HepG2 (cell line): ENCODE data around the gene CPNE5. TPM values are rescaled to one million over a fixed set of nuclear protein-coding genes. Genes with fewer than 3 reads are reported as not detected.
A peak's percentile ranks its signal among the peaks of the same experiment; 100 is the strongest.

ENCODE experiments used
- EEA1 ChIP-seq: sonication (generic); formaldehyde crosslinking; IDR thresholded peaks from 2 replicates; pipeline ENCODE4 v1.5.1; 2020; ENCODE audit warnings: mild to moderate bottlenecking, missing genetic modification reagents, borderline replicate concordance
- ELF3 ChIP-seq: IDR thresholded peaks from 2 replicates; pipeline ENCODE4 v1.6.1; 2016; ENCODE audit warnings: missing genetic modification reagents, missing compliant biosample characterization
- GPN1 ChIP-seq: sonication (generic); formaldehyde crosslinking; IDR thresholded peaks from 2 replicates; pipeline ENCODE4 v1.5.1; 2020; ENCODE audit warnings: missing genetic modification reagents, borderline replicate concordance
- HHEX ChIP-seq: IDR thresholded peaks from 2 replicates; pipeline ENCODE4 v1.6.1; 2016; ENCODE audit warnings: control low read depth
- ISX ChIP-seq: sonication (generic); formaldehyde crosslinking; conservative IDR thresholded peaks from 2 replicates; pipeline ENCODE4 v1.5.0; 2020; ENCODE audit warnings: missing genetic modification reagents
- JUN ChIP-seq: sonication (generic); formaldehyde crosslinking; IDR thresholded peaks from 2 replicates; pipeline ENCODE4 v1.4.0; 2020; ENCODE audit warnings: mild to moderate bottlenecking, missing genetic modification reagents
- KLF16 ChIP-seq, 2 experiments: sonication (generic) in 1 of 2; formaldehyde crosslinking in 1 of 2; IDR thresholded peaks; 2 replicates each; pipeline versions ENCODE4 v1.6.1 to v1.8.0; 2016 to 2023; ENCODE audit warnings: missing genetic modification reagents in 2 of 2, missing compliant biosample characterization in 1 of 2
- MEIS2 ChIP-seq: sonication (generic); formaldehyde crosslinking; IDR thresholded peaks from 2 replicates; pipeline ENCODE4 v1.9.0; 2021; ENCODE audit warnings: mild to moderate bottlenecking, missing genetic modification reagents
- NR2C2 ChIP-seq: sonication (generic); formaldehyde crosslinking; IDR thresholded peaks from 2 replicates; pipeline ENCODE4 v1.4.0; 2020; ENCODE audit warnings: missing genetic modification reagents, mild to moderate bottlenecking, moderate library complexity, borderline replicate concordance
- NR2F2 ChIP-seq: IDR thresholded peaks from 2 replicates; pipeline ENCODE4 v1.6.1; 2012; ENCODE audit warnings: low read depth, inconsistent platforms, borderline replicate concordance
- PTBP1 ChIP-seq: fragments of 200-400 bp; formaldehyde crosslinking; IDR thresholded peaks from 2 replicates; pipeline ENCODE4 v1.6.1; 2018; ENCODE audit warnings: low read length, low read depth; ENCODE audit not compliant: poor library complexity, severe bottlenecking
- RCOR2 ChIP-seq: IDR thresholded peaks from 2 replicates; pipeline ENCODE4 v1.6.1; 2016; ENCODE audit warnings: missing biosample characterization, missing genetic modification reagents
- RFX3 ChIP-seq: IDR thresholded peaks from 2 replicates; pipeline ENCODE4 v1.6.1; 2016; ENCODE audit warnings: missing biosample characterization, missing genetic modification reagents
- ZFP1 ChIP-seq: IDR thresholded peaks from 2 replicates; pipeline ENCODE4 v1.6.1; 2016
- ZNF282 ChIP-seq: fragments of 450-650 bp; IDR thresholded peaks from 2 replicates; pipeline ENCODE4 v1.6.1; 2018; ENCODE audit not compliant: partially characterized antibody
- ZNF318 ChIP-seq: sonication (generic); formaldehyde crosslinking; IDR thresholded peaks from 2 replicates; pipeline ENCODE4 v1.4.0; 2020; ENCODE audit warnings: mild to moderate bottlenecking, missing genetic modification reagents
- ZNF615 ChIP-seq: sonication (generic); formaldehyde crosslinking; IDR thresholded peaks from 2 replicates; pipeline ENCODE4 v1.5.0; 2020; ENCODE audit warnings: mild to moderate bottlenecking, missing genetic modification reagents, borderline replicate concordance
- ZNF790 ChIP-seq: sonication (generic); formaldehyde crosslinking; IDR thresholded peaks from 2 replicates; pipeline ENCODE4 v1.8.0; 2022; ENCODE audit warnings: missing genetic modification reagents, mild to moderate bottlenecking, borderline replicate concordance
- ZUFSP ChIP-seq: sonication (generic); formaldehyde crosslinking; IDR thresholded peaks from 2 replicates; pipeline ENCODE4 v1.9.0; 2021; ENCODE audit warnings: missing genetic modification reagents, mild to moderate bottlenecking, borderline replicate concordance
- polyA plus RNA-seq, 8 experiments: library from polyadenylated mRNA; depleted of rRNA in 3 of 8; stranded (reverse) in 7 of 8; unstranded in 1 of 8; fragments of >200 nt; fragmentation: Illumina TruSeq in 4 of 8; extraction: Trizol in 4 of 8; gene quantifications; 2 replicates each; pipeline versions ENCODE4 v1.2.1 to v1.2.3, GENCODE V29; 2011 to 2016; ENCODE audit warnings: low read depth in 4 of 8, missing spikeins in 1 of 8, mixed read lengths in 1 of 8; ENCODE audit not compliant: insufficient read depth in 1 of 8
- total RNA-seq, 5 experiments: library from RNA; depleted of rRNA; stranded (reverse); fragments of >200 nt; fragmentation: Illumina TruSeq; extraction: Trizol; gene quantifications; 2 replicates each; pipeline ENCODE4 v1.2.3, GENCODE V29; 2016; ENCODE audit warnings: low read depth in 1 of 5

CPNE5 gene
- total and polyA plus RNA-seq, 2 of the 13 experiments (the other 11 are each of a cell fraction or from before 2014, with no cell fraction given) = 0.16 TPM; not detected in 1

- no peak for TF ChIP-seq ZUFSP (CRISPR knock-in tag)
- peak; percentile 82 for TF ChIP-seq ELF3 (CRISPR knock-in tag)
- peak in 1 of 2 experiments; percentile 88; a peak in 2 of 4 replicates for TF ChIP-seq KLF16 (CRISPR knock-in tag; IDR thresholded peaks at IDR 0.05)
- TF ChIP-seq NR2C2 (CRISPR knock-in tag) = peak; percentile 96
- TF ChIP-seq JUN = peak; percentile 51; the same call in 1 of the 2 replicates
- 0 out of 2 replicates have a peak, but pooled peaks have one; percentile 2 for TF ChIP-seq HHEX (CRISPR knock-in tag)
- TF ChIP-seq RFX3 (CRISPR knock-in tag) = no peak
- no peak for TF ChIP-seq ZNF282
- TF ChIP-seq ZFP1 (CRISPR knock-in tag) = 0 out of 2 replicates have a peak, but pooled peaks have one; percentile 20
- TF ChIP-seq ZNF615 (CRISPR knock-in tag) = no peak; the same call in 1 of the 2 replicates
- TF ChIP-seq RCOR2 (CRISPR knock-in tag) = no peak
- no peak for TF ChIP-seq GPN1 (CRISPR knock-in tag)
- TF ChIP-seq ZNF318 = no peak
- no peak; the same call in 1 of the 2 replicates for TF ChIP-seq NR2F2
- peak; percentile 81; the same call in 1 of the 2 replicates for TF ChIP-seq ZNF790 (CRISPR knock-in tag)
- TF ChIP-seq MEIS2 (CRISPR knock-in tag) = peak; percentile 84
- TF ChIP-seq EEA1 (CRISPR knock-in tag) = peak; percentile 86; the same call in 1 of the 2 replicates
- no peak for TF ChIP-seq ISX (CRISPR knock-in tag)
- TF ChIP-seq PTBP1 = peak; percentile 81
Measured at GRCh38 chr6:36874443-36875249, 35.4 kb upstream of the CPNE5 start, which contains the start of gene PPIL1 (continued).
